ENCODE data around the gene ALCAM.
A peak's percentile ranks its signal among the peaks of the same experiment; 100 is the strongest.

ALCAM gene

DNA sequence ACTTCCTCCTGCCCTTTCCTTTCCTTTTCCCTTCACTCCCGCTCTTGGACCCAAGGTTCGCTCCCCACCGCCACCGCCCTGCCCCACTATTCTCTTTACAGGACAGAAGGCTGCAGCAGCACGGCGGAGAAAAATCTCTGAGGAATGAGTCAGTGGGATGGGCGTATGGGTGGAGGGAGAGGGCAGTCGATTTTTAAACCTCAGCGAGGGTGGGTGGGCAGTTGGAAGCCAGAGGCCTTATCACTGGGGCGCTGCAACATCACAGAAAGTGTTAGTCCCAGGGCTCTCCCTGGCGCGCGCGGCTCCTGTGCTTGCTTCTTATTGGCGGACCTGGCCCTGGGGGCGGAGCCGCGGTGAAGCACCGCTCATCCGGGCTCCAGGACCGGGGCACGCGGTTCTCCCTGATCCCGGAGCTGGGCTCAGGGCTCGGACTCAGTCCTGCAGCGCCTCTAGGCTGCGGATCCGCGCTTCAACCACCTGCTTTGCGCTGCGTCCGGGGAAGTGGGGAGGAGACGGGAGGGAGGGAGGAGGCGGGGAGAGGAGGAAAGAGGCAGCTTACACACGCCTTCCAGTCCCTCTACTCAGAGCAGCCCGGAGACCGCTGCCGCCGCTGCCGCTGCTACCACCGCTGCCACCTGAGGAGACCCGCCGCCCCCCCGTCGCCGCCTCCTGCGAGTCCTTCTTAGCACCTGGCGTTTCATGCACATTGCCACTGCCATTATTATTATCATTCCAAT, at the start of gene ALCAM:
TSS of gene ALCAM (plus strand) at position 584 of the 737 bp plus-strand sequence.
- TF ChIP-seq, protein P1, sequence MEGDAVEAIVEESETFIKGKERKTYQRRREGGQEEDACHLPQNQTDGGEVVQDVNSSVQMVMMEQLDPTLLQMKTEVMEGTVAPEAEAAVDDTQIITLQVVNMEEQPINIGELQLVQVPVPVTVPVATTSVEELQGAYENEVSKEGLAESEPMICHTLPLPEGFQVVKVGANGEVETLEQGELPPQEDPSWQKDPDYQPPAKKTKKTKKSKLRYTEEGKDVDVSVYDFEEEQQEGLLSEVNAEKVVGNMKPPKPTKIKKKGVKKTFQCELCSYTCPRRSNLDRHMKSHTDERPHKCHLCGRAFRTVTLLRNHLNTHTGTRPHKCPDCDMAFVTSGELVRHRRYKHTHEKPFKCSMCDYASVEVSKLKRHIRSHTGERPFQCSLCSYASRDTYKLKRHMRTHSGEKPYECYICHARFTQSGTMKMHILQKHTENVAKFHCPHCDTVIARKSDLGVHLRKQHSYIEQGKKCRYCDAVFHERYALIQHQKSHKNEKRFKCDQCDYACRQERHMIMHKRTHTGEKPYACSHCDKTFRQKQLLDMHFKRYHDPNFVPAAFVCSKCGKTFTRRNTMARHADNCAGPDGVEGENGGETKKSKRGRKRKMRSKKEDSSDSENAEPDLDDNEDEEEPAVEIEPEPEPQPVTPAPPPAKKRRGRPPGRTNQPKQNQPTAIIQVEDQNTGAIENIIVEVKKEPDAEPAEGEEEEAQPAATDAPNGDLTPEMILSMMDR (IDR thresholded peaks at IDR 0.05), result peak; percentile 27

DNA sequence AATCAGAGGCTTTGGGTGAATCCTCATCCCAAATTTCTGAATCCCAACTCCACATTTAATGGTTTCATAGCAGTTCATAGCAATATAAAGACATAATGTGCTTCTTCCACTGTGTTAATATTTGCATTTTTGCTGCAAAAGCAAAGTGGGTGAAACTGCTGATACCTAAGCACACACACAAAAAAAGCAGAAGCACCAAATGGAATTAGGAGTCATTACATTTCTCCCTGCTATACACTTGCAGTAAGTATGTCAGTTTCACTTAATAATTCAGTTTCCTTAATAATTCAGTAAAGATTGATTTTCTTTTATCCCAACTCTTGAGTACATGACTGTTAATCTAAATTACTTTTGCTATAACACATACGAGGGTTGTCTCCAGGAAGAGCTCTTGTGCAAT, 48.9 kb upstream of the ALCAM start:
- TF ChIP-seq, protein P1 (IDR thresholded peaks at IDR 0.05), result no peak
- H3K4me3 ChIP-seq (ENCODE audit: low read depth in 1 of 2, low read length in 1 of 2), result no peak overlapping the region
- no peaks in the 10 kb centered on the region for H3K4me1 ChIP-seq (ENCODE audit: control insufficient read depth in 1 of 2, insufficient read depth in 1 of 2, low read depth in 1 of 2, low read length in 1 of 2)
- no peaks in the 10 kb centered on the region for H3K36me3 ChIP-seq
- H3K27me3 ChIP-seq, result no peaks in the 10 kb centered on the region
- no peak overlapping the region for H3K27ac ChIP-seq
- no peaks in the 10 kb centered on the region for H3K9me3 ChIP-seq

More for the DNA sequence above, at the start of gene ALCAM:
- Histone ChIP-seq H3K4me3 (ENCODE audit: low read depth in 1 of 2, low read length in 1 of 2) (peak within 1 kb of the TSS; percentile 76 to 79), H3K4me1 (ENCODE audit: control insufficient read depth in 1 of 2, insufficient read depth in 1 of 2, low read depth in 1 of 2, low read length in 1 of 2) (peaks cover 26 to 48% of the 10 kb centered on the region in 2 experiments), H3K27ac (peak within 1 kb of the TSS; percentile 90), H3K27me3 (peaks cover 11% of the 10 kb centered on the region), H3K36me3 (no peaks in the 10 kb centered on the region), H3K9me3 (no peaks in the 10 kb centered on the region)

DNA sequence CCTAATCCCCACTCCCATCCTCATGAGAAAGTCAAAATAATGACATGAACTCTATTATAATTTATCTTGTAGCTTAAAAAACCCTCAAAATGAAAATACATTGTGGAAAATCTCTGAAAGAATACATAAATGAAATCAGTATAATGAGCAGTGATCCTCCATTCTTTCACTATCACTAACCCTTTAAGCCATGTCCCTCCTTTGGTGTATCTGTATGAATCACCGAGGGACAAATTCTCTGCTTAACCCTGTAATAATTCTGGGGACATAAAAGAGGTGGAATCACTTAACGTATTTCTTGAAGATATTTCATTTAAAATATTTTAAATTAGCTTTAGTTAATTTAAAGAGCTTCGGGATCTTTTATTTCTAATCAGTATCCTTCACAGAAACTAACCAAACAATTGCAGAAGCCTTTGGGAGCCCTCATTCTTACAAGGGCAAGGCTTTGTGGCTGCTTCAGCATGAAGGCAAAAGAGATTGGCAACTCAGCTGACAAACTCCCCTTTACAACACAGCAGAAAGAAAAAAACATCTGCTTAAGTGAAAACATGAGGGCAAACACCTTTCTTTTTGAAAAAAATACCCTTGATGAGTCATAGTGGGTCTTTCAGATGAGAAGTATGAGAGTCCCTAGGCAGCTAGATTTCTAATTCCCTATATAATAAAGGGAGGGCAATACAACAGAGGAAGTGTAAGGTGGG, 44.0 kb upstream of the ALCAM start:
- Histone ChIP-seq H3K4me3 (ENCODE audit: low read depth in 1 of 2, low read length in 1 of 2) (no peak overlapping the region), H3K4me1 (ENCODE audit: control insufficient read depth in 1 of 2, insufficient read depth in 1 of 2, low read depth in 1 of 2, low read length in 1 of 2) (peaks cover 0 to 2% of the 10 kb centered on the region in 2 experiments), H3K27me3 (no peaks in the 10 kb centered on the region), H3K36me3 (no peaks in the 10 kb centered on the region), H3K27ac (no peak overlapping the region), H3K9me3 (no peaks in the 10 kb centered on the region)
- TF ChIP-seq, protein P1 (IDR thresholded peaks at IDR 0.05), result no peak

DNA sequence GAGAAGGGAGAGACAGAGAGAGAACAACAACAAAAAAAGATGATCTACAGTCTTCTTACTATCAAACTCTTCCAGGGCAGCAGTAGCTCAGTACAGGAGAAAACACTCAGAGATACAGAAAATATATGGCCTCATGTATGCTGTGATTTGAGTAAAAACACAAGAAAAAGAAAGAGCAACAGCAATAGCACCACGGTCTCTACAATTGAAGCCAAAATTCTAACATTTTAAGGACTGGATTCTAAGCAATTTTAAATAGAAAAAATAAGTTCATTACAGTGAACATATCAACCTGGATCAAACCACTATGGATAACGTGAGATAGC, 43.5 kb upstream of the ALCAM start:
- no peak overlapping the region for H3K4me3 ChIP-seq (ENCODE audit: low read depth in 1 of 2, low read length in 1 of 2)
- TF ChIP-seq, protein P1 (IDR thresholded peaks at IDR 0.05), result no peak
- H3K9me3 ChIP-seq, result no peaks in the 10 kb centered on the region
- no peaks in the 10 kb centered on the region for H3K27me3 ChIP-seq
- no peak overlapping the region for H3K27ac ChIP-seq
- H3K36me3 ChIP-seq, result no peaks in the 10 kb centered on the region
- peaks cover 0 to 7% of the 10 kb centered on the region in 2 experiments for H3K4me1 ChIP-seq (ENCODE audit: control insufficient read depth in 1 of 2, insufficient read depth in 1 of 2, low read depth in 1 of 2, low read length in 1 of 2)

DNA sequence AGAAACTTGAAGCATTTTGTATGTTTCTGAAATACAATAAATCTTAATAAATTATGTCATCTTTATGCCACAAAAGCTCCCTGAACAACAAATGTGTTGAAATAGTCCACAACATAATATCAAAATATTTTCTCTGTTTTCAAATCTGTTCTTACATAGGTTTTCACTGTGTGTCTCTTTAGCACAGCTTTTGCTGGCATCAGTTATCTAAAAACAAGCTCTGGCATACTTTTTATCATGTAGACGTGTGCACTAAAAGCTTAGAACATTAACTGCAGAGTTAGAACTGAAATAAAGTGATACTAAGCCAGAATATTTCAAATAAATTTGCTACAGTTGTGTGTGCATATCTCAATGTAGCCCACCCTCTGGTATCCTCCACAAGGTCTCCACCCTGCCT, 41.8 kb upstream of the ALCAM start:
- Histone ChIP-seq H3K27me3 (no peaks in the 10 kb centered on the region), H3K4me3 (ENCODE audit: low read depth in 1 of 2, low read length in 1 of 2) (no peak overlapping the region), H3K9me3 (no peaks in the 10 kb centered on the region), H3K4me1 (ENCODE audit: control insufficient read depth in 1 of 2, insufficient read depth in 1 of 2, low read depth in 1 of 2, low read length in 1 of 2) (peaks cover 0 to 8% of the 10 kb centered on the region in 2 experiments), H3K27ac (no peak overlapping the region), H3K36me3 (no peaks in the 10 kb centered on the region)
- TF ChIP-seq, protein P1 (IDR thresholded peaks at IDR 0.05), result no peak

Data from neutrophil (primary cell).